ENCODE measurements around the gene ZSWIM2.

Gene ZSWIM2

DNA sequence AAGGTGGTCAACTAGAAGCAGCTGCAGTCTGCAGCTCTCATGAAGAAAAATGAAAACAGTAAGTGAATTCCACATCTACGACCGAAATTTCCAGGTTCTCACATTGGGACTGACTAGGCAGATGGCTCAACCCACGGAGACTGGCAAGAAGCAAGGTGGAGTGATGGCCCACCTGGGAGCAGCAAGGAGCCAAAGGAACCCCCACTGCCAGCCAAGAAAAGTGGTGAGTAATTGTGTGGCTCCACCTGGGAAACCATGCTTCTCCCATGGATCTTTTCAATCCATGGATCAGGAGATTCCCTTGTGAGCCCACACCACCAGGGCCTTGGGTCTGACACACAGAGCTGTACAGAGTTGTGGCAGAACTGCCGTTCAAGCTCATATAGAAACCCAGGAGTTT, 64.0 kb downstream of the ZSWIM2 start:
- POLR2A ChIA-PET: no interaction called here
- DNase-seq (ENCODE audit: extremely low spot score): no peak
- CTCF ChIA-PET: no interaction called here
- TF ChIP-seq L3MBTL2 (conservative IDR thresholded peaks at IDR 0.05) (no peak), HDGF (IDR thresholded peaks at IDR 0.05; ENCODE audit: borderline replicate concordance) (no peak), NFRKB (IDR thresholded peaks at IDR 0.05) (no peak)

DNA sequence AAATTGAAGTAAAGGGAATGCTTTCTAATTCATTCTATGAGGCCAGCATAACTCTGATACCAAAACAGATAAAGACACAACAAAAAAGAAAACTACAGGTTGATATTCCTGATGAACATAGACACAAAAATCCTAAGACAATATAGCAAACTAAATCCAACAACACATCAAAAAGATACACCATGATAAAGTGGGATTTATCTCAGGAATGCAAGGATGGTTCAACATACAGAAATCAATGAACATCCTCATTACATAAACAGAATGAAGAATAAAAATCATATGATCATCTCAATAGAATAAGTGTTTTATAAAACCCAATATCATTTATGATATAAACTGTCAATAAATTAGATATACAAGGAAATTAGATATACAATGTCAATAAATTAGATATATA, 65.7 kb downstream of the ZSWIM2 start:
- CTCF ChIA-PET: no interaction called here
- no peak for DNase-seq (ENCODE audit: extremely low spot score)
- no peak for TF ChIP-seq NFRKB (IDR thresholded peaks at IDR 0.05)
- POLR2A ChIA-PET: no interaction called here

DNA sequence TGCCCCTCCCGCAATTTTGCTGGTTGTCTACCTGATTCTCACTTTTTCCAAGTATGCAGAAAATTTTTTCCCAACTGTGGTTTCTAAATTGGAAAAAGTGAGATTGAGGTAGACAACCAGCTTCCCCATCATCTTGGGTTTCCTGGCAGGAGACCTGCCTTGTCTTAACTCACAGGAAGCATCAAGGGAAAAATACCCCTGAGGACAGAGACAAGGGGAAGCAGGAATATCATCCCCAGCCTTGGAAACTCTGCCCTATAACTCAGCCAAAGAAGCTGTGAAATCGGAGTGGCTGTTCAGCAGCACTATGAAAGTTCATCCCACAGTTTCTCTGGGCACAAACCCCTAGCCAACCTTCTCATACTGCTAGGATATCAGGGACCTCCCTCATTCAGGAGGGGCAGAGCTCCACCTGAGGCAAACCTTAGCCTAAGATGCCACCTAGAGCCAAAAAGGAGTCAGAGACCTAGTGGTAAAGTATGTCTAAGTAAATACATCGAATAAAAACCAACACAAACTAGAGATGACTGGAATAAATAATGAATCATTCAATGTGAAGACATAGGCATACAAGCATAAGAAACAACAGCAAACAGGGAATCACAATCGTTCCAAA, 68.2 kb downstream of the ZSWIM2 start:
- peak; percentile 36 for DNase-seq (ENCODE audit: extremely low spot score)
- 0 out of 2 replicates have a peak, but pooled peaks have one; percentile 15 for TF ChIP-seq ZNF384 (IDR thresholded peaks at IDR 0.05)
- no peak for TF ChIP-seq ELF4 (IDR thresholded peaks at IDR 0.05)
- ChIA-PET CTCF (interaction anchor here (0.6 kb wide), 1 partner anchor 88 kb away, joined by 3 read pairs; no protein-coding TSS in a partner anchor), POLR2A (no interaction called here)

Measured in HEK293T (cell line).